ENCODE measurements around the gene AKT1.

Gene AKT1

GRCh38 chr14:104782086-104782807 lies 13.3 kb downstream of the AKT1 start:
- no peaks in the 10 kb centered on the region for H3K27me3 ChIP-seq (ENCODE audit: low read depth, low read length)
- H3K4me2 ChIP-seq (ENCODE audit: low read length): no peak overlapping the region
- H3K9me3 ChIP-seq (ENCODE audit: insufficient read depth, low read length): no peaks in the 10 kb centered on the region
- H2AFZ ChIP-seq (ENCODE audit: low read depth, low read length): no peak overlapping the region
- H3K36me3 ChIP-seq (replicated peaks; ENCODE audit: low read depth, low read length): peaks cover 3% of the 10 kb centered on the region
- H3K79me2 ChIP-seq (ENCODE audit: low read length): peaks cover 6% of the 10 kb centered on the region; the same call in 1 of the 2 replicates
- H3K27ac ChIP-seq (ENCODE audit: low read length): no peak overlapping the region
- H4K20me1 ChIP-seq (ENCODE audit: insufficient read depth, low read length): peaks cover 18% of the 10 kb centered on the region
- no peaks in the 10 kb centered on the region for H3K4me1 ChIP-seq (ENCODE audit: low read length)
- TF ChIP-seq CTCF (IDR thresholded peaks at IDR 0.05; ENCODE audit: low read depth, low read length) (no peak), EZH2phosphoT487 (IDR thresholded peaks at IDR 0.05; ENCODE audit: low read depth) (no peak)
- H3K4me3 ChIP-seq (ENCODE audit: low read length): no peak overlapping the region
- H3K9ac ChIP-seq (ENCODE audit: low read length): no peak overlapping the region

DNA sequence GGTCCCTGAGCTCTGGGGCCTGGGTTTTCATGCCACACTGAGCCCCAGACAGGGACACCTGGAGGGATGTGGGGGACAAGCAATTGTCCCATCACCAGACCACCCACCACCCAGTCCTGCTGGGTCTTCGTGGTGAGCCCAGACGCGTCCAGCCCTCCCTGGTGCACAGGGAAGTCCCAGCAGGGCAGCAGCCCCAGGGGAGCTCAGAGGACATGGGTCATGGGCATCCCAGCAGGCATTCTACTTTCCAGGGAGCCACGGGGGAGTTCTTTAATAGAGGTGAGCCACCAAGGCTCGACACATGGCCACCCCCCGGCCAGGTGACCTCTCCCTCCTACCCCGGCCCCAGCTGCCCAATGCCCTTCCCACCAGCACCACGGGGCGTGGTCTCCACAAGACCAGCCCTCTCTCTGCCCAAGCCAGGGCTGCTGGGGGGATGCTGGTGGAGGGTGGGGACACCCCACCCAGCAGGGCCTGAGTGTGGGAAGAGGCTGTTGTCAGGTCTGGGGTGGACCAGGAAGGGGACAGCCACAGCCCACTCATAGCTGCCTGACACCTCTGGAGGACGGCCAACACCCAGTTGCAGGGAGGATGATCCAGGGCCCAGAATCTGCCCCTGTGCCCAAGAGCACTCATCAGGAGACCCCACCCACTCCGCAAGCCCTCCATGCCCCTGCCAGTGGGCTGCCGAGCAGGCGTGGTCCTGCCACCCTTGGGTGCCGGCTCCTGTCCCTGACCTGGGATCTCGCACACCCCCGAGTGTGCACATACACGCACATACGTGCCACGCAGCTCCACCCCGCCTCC lies 14.1 kb downstream of the AKT1 start:
- Histone ChIP-seq H3K4me1 (ENCODE audit: low read length) (no peaks in the 10 kb centered on the region), H3K9me3 (ENCODE audit: insufficient read depth, low read length) (no peaks in the 10 kb centered on the region), H3K36me3 (replicated peaks; ENCODE audit: low read depth, low read length) (peaks cover 10% of the 10 kb centered on the region), H3K4me2 (ENCODE audit: low read length) (no peak overlapping the region), H3K9ac (ENCODE audit: low read length) (no peak overlapping the region), H2AFZ (ENCODE audit: low read depth, low read length) (no peak overlapping the region), H4K20me1 (ENCODE audit: insufficient read depth, low read length) (peaks cover 11% of the 10 kb centered on the region), H3K4me3 (ENCODE audit: low read length) (no peak overlapping the region), H3K27ac (ENCODE audit: low read length) (no peak overlapping the region), H3K27me3 (ENCODE audit: low read depth, low read length) (no peaks in the 10 kb centered on the region), H3K79me2 (ENCODE audit: low read length) (peaks cover 3% of the 10 kb centered on the region; the same call in 1 of the 2 replicates)
- TF ChIP-seq CTCF (IDR thresholded peaks at IDR 0.05; ENCODE audit: low read depth, low read length): no peak

DNA sequence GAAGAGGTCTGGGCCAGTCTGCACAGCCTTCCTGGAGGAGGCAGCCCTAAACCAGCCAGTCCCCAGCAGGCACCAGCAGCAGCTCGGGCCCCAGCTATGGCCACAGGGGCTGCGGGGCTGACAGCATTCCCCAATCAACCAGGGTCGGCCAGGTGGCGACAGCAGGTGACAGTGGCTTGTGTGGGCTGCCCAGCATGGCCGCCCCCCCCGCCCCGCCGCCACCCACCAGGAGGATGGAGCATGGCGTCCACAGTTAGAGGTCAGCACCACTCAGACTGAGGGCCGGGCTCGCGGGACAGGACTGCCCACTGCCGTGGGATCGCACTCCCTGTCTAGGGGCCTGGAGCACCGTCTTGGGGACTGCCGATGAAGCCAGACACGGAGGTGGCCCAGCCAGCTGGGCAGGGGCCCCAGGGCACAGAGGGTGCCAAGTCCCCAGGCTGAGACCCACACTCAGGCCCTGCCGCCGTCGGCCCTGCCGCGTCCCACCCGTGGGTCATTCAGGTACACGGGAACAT lies 15.0 kb downstream of the AKT1 start:
- no peaks in the 10 kb centered on the region for H3K4me1 ChIP-seq (ENCODE audit: low read length)
- H3K36me3 ChIP-seq (replicated peaks; ENCODE audit: low read depth, low read length): peaks cover 13% of the 10 kb centered on the region
- H3K27me3 ChIP-seq (ENCODE audit: low read depth, low read length): no peaks in the 10 kb centered on the region
- no peak for TF ChIP-seq EZH2phosphoT487 (IDR thresholded peaks at IDR 0.05; ENCODE audit: low read depth)
- no peak overlapping the region for H3K4me3 ChIP-seq (ENCODE audit: low read length)
- H3K4me2 ChIP-seq (ENCODE audit: low read length): no peak overlapping the region
- H3K9ac ChIP-seq (ENCODE audit: low read length): no peak overlapping the region
- H3K79me2 ChIP-seq (ENCODE audit: low read length): peaks cover 2% of the 10 kb centered on the region; the same call in 1 of the 2 replicates
- H3K27ac ChIP-seq (ENCODE audit: low read length): no peak overlapping the region
- no peaks in the 10 kb centered on the region for H3K9me3 ChIP-seq (ENCODE audit: insufficient read depth, low read length)
- H2AFZ ChIP-seq (ENCODE audit: low read depth, low read length): no peak overlapping the region
- peaks cover 11% of the 10 kb centered on the region for H4K20me1 ChIP-seq (ENCODE audit: insufficient read depth, low read length)

DNA sequence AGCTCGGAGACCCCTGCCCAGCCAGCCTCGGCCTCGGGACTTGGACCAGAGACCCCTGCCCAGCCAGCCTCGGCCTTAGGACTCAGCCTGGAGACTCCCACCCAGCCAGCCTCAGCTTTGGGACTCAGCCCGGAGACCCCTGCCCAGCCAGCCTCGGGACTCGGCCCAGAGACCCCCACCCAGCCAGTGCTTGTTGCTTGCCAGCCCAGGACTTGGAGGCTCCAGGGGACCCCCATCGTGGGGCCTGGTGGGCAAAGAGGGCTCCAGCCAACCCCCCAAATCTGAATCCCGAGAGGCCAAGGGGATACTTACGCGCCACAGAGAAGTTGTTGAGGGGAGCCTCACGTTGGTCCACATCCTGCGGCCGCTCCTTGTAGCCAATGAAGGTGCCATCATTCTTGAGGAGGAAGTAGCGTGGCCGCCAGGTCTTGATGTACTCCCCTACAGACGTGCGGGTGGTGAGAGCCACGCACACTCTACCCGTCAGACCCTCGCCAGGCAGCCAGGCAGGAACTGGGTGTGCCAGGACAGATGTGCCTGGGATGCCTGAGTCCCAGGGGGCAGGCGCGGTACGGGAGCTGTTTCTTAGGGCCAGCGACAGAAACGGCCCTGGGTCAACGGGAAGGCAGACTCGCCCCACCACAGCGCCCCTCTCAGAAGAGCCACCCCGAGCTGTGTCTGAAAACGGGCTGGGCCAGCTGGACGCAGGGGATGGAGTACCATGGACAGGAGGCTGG lies 15.6 kb downstream of the AKT1 start:
- H3K27me3 ChIP-seq (ENCODE audit: low read depth, low read length): no peaks in the 10 kb centered on the region
- no peak overlapping the region for H3K4me3 ChIP-seq (ENCODE audit: low read length)
- no peak overlapping the region for H2AFZ ChIP-seq (ENCODE audit: low read depth, low read length)
- no peak for TF ChIP-seq EZH2phosphoT487 (IDR thresholded peaks at IDR 0.05; ENCODE audit: low read depth)
- no peak for TF ChIP-seq CTCF (IDR thresholded peaks at IDR 0.05; ENCODE audit: low read depth, low read length)
- no peak overlapping the region for H3K27ac ChIP-seq (ENCODE audit: low read length)
- H3K79me2 ChIP-seq (ENCODE audit: low read length): no peaks in the 10 kb centered on the region; the same call in 1 of the 2 replicates
- H4K20me1 ChIP-seq (ENCODE audit: insufficient read depth, low read length): peaks cover 11% of the 10 kb centered on the region
- H3K4me2 ChIP-seq (ENCODE audit: low read length): no peak overlapping the region
- no peaks in the 10 kb centered on the region for H3K4me1 ChIP-seq (ENCODE audit: low read length)
- H3K9ac ChIP-seq (ENCODE audit: low read length): no peak overlapping the region
- no peaks in the 10 kb centered on the region for H3K9me3 ChIP-seq (ENCODE audit: insufficient read depth, low read length)
- peaks cover 16% of the 10 kb centered on the region for H3K36me3 ChIP-seq (replicated peaks; ENCODE audit: low read depth, low read length)

Measured in OCI-LY3 (cell line).